ENCODE measurements around the gene SOX18. TPM values are rescaled to one million over a fixed set of nuclear protein-coding genes. Genes with fewer than 3 reads are reported as not detected.

SOX18 gene
- polyA plus RNA-seq (2011; rRNA removed) (not detected in 2 replicates), polyA minus RNA-seq (2011; rRNA and poly(A)+ RNA removed) (not detected in 2 replicates)

DNA sequence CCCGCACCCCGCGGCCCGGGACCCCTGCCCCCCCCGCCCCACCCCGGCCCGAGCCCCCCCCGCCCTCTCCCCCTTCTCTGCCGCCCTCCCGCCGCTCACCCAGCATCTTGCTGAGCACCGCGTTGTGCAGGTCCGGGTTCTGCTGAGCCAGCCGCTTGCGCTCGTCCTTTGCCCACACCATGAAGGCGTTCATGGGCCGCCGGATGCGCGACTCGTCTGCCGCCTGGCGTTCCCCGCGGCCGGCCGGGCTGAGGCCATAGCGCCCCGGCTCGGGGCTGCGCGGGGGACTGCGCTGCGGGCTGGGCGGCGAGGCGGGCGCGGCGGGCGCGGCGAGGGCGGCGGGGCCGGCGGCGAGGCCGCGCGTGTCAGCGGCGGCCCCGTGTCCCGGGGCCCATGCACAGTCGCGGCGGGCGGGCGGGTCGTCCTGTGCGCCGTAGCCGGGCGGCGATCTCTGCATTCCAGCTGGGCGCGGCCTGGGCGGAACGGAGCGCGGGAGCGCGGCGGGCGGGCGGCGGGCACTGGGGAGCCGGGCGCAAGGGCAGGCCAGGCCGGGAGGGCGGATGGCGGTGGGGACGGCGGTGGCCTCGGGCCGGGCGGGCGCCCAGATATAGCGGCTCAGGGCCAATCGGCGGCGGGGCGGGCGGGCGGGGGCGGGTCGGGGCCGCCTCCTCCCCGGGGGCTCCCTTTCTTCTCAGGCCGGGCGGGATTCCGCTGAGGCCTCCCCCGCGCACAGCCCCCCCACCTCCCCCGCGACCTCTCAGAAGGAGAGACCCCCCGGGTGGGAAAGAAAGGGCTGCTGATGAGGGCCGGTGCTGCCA, at the start of gene SOX18:
SOX18 (minus strand) TSS at position 580 of the 818 bp plus-strand sequence; CDS start at position 457, 123 bp downstream.
- DNase-seq (ENCODE audit: low read depth), result no peak
- no peaks in the 10 kb centered on the region for H3K36me3 ChIP-seq (ENCODE audit: control insufficient read depth, insufficient read depth, low read length)
- H3K27me3 ChIP-seq (ENCODE audit: control insufficient read depth, insufficient read depth, low read length), result peaks cover 32% of the 10 kb centered on the region
- CTCF ChIA-PET, result interaction anchor here (0.6 to 1.8 kb wide), 2 partner anchors 10 kb away, joined by 4 read pairs; no protein-coding TSS in a partner anchor
- TF ChIP-seq, protein P1, sequence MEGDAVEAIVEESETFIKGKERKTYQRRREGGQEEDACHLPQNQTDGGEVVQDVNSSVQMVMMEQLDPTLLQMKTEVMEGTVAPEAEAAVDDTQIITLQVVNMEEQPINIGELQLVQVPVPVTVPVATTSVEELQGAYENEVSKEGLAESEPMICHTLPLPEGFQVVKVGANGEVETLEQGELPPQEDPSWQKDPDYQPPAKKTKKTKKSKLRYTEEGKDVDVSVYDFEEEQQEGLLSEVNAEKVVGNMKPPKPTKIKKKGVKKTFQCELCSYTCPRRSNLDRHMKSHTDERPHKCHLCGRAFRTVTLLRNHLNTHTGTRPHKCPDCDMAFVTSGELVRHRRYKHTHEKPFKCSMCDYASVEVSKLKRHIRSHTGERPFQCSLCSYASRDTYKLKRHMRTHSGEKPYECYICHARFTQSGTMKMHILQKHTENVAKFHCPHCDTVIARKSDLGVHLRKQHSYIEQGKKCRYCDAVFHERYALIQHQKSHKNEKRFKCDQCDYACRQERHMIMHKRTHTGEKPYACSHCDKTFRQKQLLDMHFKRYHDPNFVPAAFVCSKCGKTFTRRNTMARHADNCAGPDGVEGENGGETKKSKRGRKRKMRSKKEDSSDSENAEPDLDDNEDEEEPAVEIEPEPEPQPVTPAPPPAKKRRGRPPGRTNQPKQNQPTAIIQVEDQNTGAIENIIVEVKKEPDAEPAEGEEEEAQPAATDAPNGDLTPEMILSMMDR (IDR thresholded peaks at IDR 0.05; ENCODE audit: insufficient read depth, low read depth, low read length), result no peak
- POLR2A ChIA-PET, result no interaction called here
- H3K4me3 ChIP-seq (ENCODE audit: low read depth, low read length), result peak within 1 kb of the TSS; percentile 16

DNA sequence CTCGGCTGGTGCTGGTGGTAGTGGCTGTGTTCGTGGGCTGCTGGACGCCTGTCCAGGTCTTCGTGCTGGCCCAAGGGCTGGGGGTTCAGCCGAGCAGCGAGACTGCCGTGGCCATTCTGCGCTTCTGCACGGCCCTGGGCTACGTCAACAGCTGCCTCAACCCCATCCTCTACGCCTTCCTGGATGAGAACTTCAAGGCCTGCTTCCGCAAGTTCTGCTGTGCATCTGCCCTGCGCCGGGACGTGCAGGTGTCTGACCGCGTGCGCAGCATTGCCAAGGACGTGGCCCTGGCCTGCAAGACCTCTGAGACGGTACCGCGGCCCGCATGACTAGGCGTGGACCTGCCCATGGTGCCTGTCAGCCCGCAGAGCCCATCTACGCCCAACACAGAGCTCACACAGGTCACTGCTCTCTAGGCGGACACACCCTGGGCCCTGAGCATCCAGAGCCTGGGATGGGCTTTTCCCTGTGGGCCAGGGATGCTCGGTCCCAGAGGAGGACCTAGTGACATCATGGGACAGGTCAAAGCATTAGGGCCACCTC, 49.1 kb upstream of the SOX18 start:
- ChIA-PET POLR2A (no interaction called here), CTCF (no interaction called here)
- peaks cover 22% of the 10 kb centered on the region for H3K27me3 ChIP-seq (ENCODE audit: control insufficient read depth, insufficient read depth, low read length)
- TF ChIP-seq, protein P1 (IDR thresholded peaks at IDR 0.05; ENCODE audit: insufficient read depth, low read depth, low read length), result no peak
- DNase-seq (ENCODE audit: low read depth), result no peak
- no peak overlapping the region for H3K4me3 ChIP-seq (ENCODE audit: low read depth, low read length)
- H3K36me3 ChIP-seq (ENCODE audit: control insufficient read depth, insufficient read depth, low read length), result no peaks in the 10 kb centered on the region

DNA sequence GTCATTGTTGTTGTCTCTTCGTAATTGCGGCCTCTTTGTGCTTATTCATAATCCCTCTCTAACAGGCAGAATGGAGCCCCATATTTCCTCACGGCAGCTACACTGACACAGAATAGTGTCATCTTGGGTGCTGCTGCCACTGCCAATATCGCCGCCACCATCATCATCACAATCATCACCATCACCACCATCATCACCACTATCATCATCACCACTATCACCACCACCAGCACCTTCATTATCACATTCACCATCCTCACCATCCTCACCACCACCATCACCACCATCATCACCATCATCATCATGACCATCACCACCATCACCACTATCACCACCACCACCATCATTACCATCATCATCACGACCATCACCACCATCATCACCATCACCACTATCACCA, 47.1 kb upstream of the SOX18 start:
- CTCF ChIA-PET, result interaction anchor here (1.2 kb wide), 1 partner anchor 24 kb away, joined by 4 read pairs; no protein-coding TSS in a partner anchor
- TF ChIP-seq, protein P1 (IDR thresholded peaks at IDR 0.05; ENCODE audit: insufficient read depth, low read depth, low read length), result no peak
- POLR2A ChIA-PET, result no interaction called here
- no peak for DNase-seq (ENCODE audit: low read depth)
- Histone ChIP-seq H3K4me3 (ENCODE audit: low read depth, low read length) (no peak overlapping the region), H3K36me3 (ENCODE audit: control insufficient read depth, insufficient read depth, low read length) (no peaks in the 10 kb centered on the region), H3K27me3 (ENCODE audit: control insufficient read depth, insufficient read depth, low read length) (peaks cover 17% of the 10 kb centered on the region)

DNA sequence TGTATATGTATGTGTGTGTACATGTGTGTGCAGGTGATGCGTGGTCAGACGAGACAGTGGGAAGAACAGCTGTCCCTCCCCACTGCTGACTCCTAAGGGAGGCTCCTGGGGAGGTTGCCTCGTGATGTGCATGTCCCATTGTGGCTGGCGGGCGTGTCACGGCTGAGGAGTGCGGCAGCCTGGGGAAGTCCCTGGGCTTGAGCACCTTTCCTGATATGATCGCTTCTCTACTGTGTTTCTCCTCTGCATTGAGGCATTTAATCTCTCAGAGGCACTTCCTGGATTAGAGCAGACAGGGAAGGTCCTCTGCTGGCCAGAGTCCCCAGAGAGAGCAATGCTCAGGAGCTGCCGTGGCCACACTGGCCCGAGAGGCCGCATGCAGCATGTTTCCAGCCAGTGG, 46.5 kb upstream of the SOX18 start:
- ChIA-PET POLR2A (no interaction called here), CTCF (interaction anchor here (0.6 to 1.2 kb wide), 2 partner anchors 23 to 25 kb away, joined by 3 to 4 read pairs; no protein-coding TSS in a partner anchor)
- no peaks in the 10 kb centered on the region for H3K36me3 ChIP-seq (ENCODE audit: control insufficient read depth, insufficient read depth, low read length)
- TF ChIP-seq, protein P1 (IDR thresholded peaks at IDR 0.05; ENCODE audit: insufficient read depth, low read depth, low read length), result no peak
- peaks cover 11% of the 10 kb centered on the region for H3K27me3 ChIP-seq (ENCODE audit: control insufficient read depth, insufficient read depth, low read length)
- no peak overlapping the region for H3K4me3 ChIP-seq (ENCODE audit: low read depth, low read length)
- no peak for DNase-seq (ENCODE audit: low read depth)

DNA sequence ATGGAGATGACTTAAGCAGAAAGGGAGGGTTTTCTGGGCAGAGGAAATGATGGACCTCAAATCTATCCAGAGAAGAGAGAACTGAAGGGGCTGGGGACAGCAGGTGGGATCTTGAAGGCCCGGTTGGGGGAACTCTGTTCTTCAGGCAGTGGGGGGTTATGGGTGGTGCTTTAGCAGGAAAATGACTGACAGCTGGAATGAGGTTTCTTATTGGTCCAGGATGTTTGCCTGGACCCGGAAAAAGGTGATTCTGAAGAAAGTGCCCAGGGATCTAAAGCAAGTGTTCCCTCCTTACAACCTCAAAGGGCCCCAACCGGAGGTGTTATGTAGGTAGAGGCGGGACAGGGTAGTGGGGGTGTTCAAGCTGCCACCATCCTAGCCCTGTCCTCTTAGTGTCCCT, 46.0 kb upstream of the SOX18 start:
- no peaks in the 10 kb centered on the region for H3K36me3 ChIP-seq (ENCODE audit: control insufficient read depth, insufficient read depth, low read length)
- POLR2A ChIA-PET, result no interaction called here
- CTCF ChIA-PET, result interaction anchor here (0.6 kb wide), 1 partner anchor 23 kb away, joined by 3 read pairs; no protein-coding TSS in a partner anchor
- H3K27me3 ChIP-seq (ENCODE audit: control insufficient read depth, insufficient read depth, low read length), result peaks cover 6% of the 10 kb centered on the region
- TF ChIP-seq, protein P1 (IDR thresholded peaks at IDR 0.05; ENCODE audit: insufficient read depth, low read depth, low read length), result no peak
- H3K4me3 ChIP-seq (ENCODE audit: low read depth, low read length), result no peak overlapping the region
- DNase-seq (ENCODE audit: low read depth), result no peak
